ENCODE results near the gene LIME1. TPM values are rescaled to one million over a fixed set of nuclear protein-coding genes. Genes with fewer than 3 reads are reported as not detected.
A peak's percentile ranks its signal among the peaks of the same experiment; 100 is the strongest.

The LIME1 gene
- total and polyA plus RNA-seq, 12 donors, result 0.79 to 15.7 (median 3.0) TPM

DNA sequence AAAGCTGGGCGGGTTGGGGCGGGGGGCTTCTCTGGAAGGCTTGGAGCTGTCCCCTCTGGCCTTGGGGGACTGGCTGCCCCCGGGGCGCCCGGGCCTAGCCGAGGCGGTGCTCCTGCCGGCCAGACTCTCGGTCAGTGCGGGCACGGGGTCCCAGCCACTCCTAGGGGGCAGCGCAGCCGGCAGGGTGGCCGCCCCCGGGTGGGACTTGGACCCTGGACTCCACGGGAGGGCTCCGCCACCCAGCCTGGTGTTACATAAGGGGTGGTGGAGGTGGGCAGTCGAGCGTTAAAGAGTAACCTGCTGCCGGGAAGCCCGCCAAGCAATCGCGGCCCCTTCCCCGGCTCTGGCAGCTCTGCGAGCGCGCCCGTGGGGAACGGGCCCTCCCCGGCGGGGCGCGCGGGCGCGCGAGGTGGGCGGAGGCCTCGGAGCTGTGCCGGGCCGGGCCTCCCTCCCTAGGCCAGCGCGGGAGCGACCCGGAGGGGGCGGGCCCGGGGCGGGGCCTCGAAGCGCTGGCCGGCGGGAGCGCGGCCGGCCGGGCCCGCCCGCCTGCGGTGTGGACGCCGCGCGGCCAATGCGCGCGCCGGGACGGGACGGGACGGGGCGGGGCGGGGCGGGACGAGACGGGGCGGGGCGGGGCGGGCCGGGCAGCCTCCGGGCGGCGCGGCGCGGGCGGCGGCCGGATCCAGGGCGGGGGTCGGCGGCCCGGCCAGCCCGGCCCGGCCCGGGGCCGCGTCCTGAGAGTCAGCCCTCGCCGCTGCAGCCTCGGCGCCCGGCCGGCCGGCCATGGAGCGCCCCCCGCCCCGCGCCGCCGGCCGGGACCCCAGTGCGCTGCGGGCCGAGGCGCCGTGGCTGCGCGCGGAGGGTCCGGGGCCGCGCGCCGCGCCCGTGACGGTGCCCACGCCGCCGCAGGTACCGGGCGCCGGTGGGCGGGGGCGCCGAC is 2.9 kb downstream of the LIME1 start, which contains the start of gene SLC2A4RG:
Gene SLC2A4RG (plus strand): TSS at position 647 of the 940 bp plus-strand sequence. CDS start 137 bp downstream, at position 784.
- H3K36me3 ChIP-seq, result peaks cover 0 to 59% (median 25%) of the 10 kb centered on the region in 9 donors
- peak within 1 kb of the TSS; percentile 86 to 98 (median 95) for H3K27ac ChIP-seq
- intact Hi-C loops (cut with DNase I), result loop anchor here in 1 of 10 donors (10.0 kb wide), 1 partner anchor 85 kb away; the partner anchor contains the start of genes RTEL1 and STMN3
- no peak for TF ChIP-seq CTCF (IDR thresholded peaks at IDR 0.05)
- DNase-seq (peak; percentile 79 to 85), ATAC-seq (peak; percentile 60 to 82 (median 67))
- H3K4me3 ChIP-seq, result peak within 1 kb of the TSS; percentile 38 to 86 (median 72)
- H3K4me1 ChIP-seq, result peaks cover 31 to 52% (median 38%) of the 10 kb centered on the region in 9 donors
- H3K27me3 ChIP-seq, result peaks cover 0 to 19% (median 0%) of the 10 kb centered on the region in 7 donors
- H3K9me3 ChIP-seq, result no peaks in the 10 kb centered on the region
- 0 to 1% methylated on average over 72 to 121 of the region's 136 CpGs for WGBS, 2 donors

DNA sequence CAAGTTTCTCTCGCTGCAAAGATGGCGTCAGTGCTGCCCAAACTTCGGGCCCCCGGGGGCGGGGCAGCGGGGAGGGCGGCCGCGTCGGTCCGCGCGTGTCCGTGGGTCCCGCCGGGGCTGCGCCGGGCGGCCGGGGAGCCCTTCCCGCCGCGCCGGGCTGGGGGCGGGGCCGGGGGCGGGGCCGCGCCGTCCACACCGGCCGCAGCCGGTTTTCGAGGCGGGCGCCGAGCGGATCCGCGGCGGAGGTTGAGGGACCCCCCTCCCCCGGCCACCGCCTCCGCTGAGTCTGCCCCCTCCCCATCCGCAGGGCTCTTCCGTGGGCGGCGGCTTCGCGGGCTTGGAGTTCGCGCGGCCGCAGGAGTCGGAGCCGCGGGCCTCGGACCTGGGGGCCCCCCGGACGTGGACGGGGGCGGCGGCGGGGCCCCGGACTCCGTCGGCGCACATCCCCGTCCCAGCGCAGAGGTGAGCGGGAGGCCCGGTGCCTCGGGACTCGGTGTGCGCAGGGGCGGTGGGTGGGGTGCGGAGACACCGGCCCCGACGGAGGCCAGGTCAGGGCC is 3.7 kb downstream of the LIME1 start:
- Histone ChIP-seq H3K27me3 (peaks cover 0 to 19% (median 0%) of the 10 kb centered on the region in 7 donors), H3K27ac (peak overlapping the region; percentile 84 to 96 (median 92)), H3K4me1 (peaks cover 31 to 52% (median 38%) of the 10 kb centered on the region in 9 donors), H3K36me3 (peaks cover 0 to 59% (median 25%) of the 10 kb centered on the region in 9 donors), H3K4me3 (peak overlapping the region; percentile 30 to 86 (median 70)), H3K9me3 (no peaks in the 10 kb centered on the region)
- ATAC-seq, result peak in 4 of 8 donors; percentile 0 to 13 (median 4)
- peak in 1 of 2 donors; percentile 65 for DNase-seq
- intact Hi-C loops (cut with DNase I), result no loop called here
- TF ChIP-seq CTCF (IDR thresholded peaks at IDR 0.05), result no peak
- WGBS, 2 donors, result 0 to 1% methylated on average over 55 to 79 of the region's 80 CpGs

DNA sequence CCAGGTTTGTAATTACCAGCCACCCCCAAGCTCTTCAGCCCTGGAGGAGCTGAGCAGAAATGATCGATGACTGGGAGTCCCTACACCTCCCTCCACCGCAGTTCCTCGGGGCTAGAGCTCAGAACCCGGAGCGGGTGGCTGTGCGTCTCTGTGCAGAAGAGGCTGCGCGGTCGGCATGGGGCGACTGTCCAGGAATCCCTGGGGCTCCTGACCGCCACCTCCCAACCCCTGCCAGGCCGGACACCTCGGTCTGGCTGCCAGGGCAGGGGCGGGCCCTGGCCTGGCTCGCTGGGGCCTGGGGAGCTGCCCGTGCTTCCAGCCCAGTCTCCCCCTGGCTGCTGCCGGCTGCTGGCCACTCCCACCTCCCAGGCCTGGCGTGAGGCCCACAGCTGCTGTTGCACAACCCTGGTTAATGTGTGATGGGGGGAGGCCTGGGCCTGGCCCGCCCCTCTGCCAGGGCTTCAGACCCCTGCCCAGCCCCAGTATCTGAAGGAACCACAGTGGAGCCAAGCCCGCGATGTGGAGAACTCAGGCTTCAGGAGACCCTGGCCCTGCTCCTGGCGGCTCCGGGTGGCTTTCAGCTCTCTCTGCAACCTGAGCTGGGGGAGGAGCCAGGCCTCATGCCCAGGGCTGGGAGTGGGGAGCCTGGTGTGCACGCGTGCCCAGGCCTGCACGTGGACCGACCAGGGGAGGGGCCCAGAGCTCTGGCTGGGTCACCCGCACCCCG is 4.3 kb downstream of the LIME1 start:
- Histone ChIP-seq H3K4me1 (peaks cover 31 to 52% (median 38%) of the 10 kb centered on the region in 9 donors), H3K27ac (peak overlapping the region; percentile 84 to 96 (median 92)), H3K27me3 (peaks cover 0 to 19% (median 0%) of the 10 kb centered on the region in 7 donors), H3K4me3 (peak overlapping the region; percentile 30 to 86 (median 70)), H3K36me3 (peaks cover 0 to 59% (median 21%) of the 10 kb centered on the region in 9 donors), H3K9me3 (no peaks in the 10 kb centered on the region)
- intact Hi-C loops (cut with DNase I), result no loop called here
- DNase-seq, result peak; percentile 93 to 95
- TF ChIP-seq CTCF (IDR thresholded peaks at IDR 0.05), result peak in 6 of 9 donors; percentile 27 to 66 (median 47)
- 1% methylated on average over 29 of the region's 29 CpGs for WGBS, 2 donors
- peak; percentile 75 to 91 (median 85) for ATAC-seq
